ENCODE measurements around the gene GPR108.

- TF ChIP-seq CTCF (IDR thresholded peaks at IDR 0.05) (no peak), SIN3A (IDR thresholded peaks at IDR 0.05; ENCODE audit: borderline replicate concordance, insufficient read depth, low read depth, low read length) (no peak)
These were observed 25.1 kb downstream of the GPR108 start for GRCh38 chr19:6712231-6712630.
